Cerebellar cortex (tissue), 1 donor: ENCODE data around the gene CCT6A.
"Not testable (repeated sequence)": the region's sequence is repeated elsewhere in the genome, so short reads cannot be mapped to it uniquely, and the experiment has no call there.

Source experiments
- DNase-seq: peaks from one replicate; pipeline ENCODE4 v3.0.0-alpha.2; 2015; ENCODE audit warnings: low spot score

Gene CCT6A, protein sequence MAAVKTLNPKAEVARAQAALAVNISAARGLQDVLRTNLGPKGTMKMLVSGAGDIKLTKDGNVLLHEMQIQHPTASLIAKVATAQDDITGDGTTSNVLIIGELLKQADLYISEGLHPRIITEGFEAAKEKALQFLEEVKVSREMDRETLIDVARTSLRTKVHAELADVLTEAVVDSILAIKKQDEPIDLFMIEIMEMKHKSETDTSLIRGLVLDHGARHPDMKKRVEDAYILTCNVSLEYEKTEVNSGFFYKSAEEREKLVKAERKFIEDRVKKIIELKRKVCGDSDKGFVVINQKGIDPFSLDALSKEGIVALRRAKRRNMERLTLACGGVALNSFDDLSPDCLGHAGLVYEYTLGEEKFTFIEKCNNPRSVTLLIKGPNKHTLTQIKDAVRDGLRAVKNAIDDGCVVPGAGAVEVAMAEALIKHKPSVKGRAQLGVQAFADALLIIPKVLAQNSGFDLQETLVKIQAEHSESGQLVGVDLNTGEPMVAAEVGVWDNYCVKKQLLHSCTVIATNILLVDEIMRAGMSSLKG

GRCh38 chr7:56051339-56052191, at the start of gene CCT6A, which contains the start of gene PSPH:
CCT6A (plus strand) TSS chr7:56051765; CDS start chr7:56051849, 84 bp downstream.
PSPH (minus strand) TSS chr7:56051444; CDS start chr7:56021212, 30,232 bp downstream.
- DNase-seq = peak; percentile 98

DNA sequence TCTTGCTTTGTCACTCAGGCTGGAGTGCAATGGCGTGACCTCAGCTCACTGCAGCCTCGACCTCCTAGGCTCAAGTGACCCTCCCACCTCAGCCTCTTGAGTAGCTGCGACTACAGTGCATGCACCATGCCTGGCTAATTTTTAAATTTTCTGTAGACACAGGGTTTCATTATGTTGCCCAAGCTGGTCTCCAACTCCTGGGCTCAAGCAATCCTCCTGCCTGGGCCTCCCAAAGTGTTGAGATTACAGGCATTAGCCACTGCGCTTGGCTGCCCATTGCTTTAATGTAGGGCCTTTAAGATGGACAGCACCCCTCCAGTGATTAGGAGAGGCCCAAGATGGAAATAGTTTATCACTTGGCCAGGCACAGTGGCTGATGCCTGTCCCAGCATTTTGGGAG, 47.8 kb upstream of the CCT6A start:
- DNase-seq = no peak

DNA sequence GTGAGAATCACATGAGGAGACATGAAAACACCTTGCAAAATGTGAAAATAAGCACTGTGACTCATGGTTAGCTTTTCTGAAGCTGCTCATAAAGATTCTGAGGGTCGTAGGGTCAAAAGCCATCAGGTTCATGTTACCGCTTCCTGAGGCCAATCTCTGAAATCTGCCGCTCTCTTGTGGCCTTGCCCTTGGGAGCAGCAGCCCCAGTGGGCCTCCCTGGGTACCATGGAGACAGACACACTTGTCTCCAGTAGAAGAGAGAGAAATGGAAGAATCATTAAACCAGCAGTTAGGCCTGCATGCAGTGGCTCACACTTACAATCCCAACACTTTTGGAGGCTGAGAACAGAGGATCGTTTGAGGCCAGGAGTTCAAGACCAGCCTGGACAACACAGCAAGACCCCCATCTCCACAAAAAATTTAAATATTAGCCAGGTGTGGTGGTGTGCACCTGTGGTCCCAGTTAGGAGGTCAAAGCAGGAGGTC, 44.4 kb upstream of the CCT6A start:
- no peak for DNase-seq

GRCh38 chr7:56007891-56008290, 43.7 kb upstream of the CCT6A start:
- DNase-seq = no peak

- DNase-seq = peak; percentile 39
These were observed 41.9 kb upstream of the CCT6A start for GRCh38 chr7:56009695-56010094.

- DNase-seq = not testable (repeated sequence)
These were observed 34.5 kb upstream of the CCT6A start for GRCh38 chr7:56017015-56017414.

GRCh38 chr7:56019501-56019900, 32.1 kb upstream of the CCT6A start:
- no peak for DNase-seq

DNA sequence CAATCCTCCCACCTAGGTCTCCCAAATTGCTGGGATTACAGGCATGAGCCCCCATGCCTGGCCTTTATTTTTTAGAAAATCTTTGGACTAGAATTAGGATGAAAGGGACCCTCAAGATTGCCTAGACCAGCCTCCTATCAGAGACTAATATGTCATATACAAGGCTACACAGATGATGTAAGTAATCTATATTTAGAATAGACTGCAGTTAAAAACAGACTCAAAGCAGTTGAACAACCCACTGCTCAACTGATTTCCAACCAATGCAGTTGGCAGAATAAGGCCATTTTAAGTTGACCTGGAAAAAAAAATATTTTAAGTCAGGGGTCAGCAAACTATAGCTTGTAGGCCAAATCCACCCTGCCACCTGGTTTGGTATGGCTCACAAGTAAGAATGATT, 28.1 kb upstream of the CCT6A start:
- DNase-seq = no peak

GRCh38 chr7:56026538-56026937, 25.0 kb upstream of the CCT6A start:
- DNase-seq = no peak

GRCh38 chr7:56028942-56029630, 22.5 kb upstream of the CCT6A start:
- DNase-seq = no peak

GRCh38 chr7:56030340-56030739, 21.2 kb upstream of the CCT6A start:
- DNase-seq = no peak

GRCh38 chr7:56031556-56031955, 20.0 kb upstream of the CCT6A start:
- not testable (repeated sequence) for DNase-seq

- not testable (repeated sequence) for DNase-seq
These were observed 19.0 kb upstream of the CCT6A start for GRCh38 chr7:56032578-56032977.

GRCh38 chr7:56033671-56034432, 17.7 kb upstream of the CCT6A start:
- peak; percentile 83 for DNase-seq

GRCh38 chr7:56040730-56041129, 10.8 kb upstream of the CCT6A start:
- DNase-seq = no peak

GRCh38 chr7:56045758-56046157, 5.8 kb upstream of the CCT6A start:
- not testable (repeated sequence) for DNase-seq

GRCh38 chr7:56046721-56047445, 4.7 kb upstream of the CCT6A start:
- no peak for DNase-seq

- not testable (repeated sequence) for DNase-seq
These were observed 4.0 kb upstream of the CCT6A start for GRCh38 chr7:56047446-56048116.

- DNase-seq = no peak
These were observed 3.3 kb upstream of the CCT6A start for GRCh38 chr7:56048245-56048644.

DNA sequence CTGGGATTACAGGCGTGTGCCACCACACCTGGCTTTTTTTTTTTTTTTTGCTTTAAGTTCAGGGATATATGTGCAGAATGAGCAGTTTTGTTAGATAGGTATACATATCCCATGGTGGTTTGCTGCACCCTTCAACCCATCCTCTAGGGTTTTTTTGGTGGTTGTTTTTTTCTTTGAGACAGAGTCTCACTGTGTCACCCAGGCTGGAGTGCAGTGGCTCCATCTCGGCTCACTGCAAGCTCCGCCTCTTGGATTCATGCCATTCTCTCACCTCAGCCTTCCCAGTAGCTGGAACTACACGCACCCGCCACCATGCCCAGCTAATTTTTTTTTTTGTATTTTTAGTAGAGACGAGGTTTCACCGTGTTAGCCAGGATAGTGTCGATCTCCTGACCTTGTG, 2.8 kb upstream of the CCT6A start:
- DNase-seq = not testable (repeated sequence)
